Activated T-cell treated with anti-CD3 and anti-CD28 coated beads for 48 hours (primary cell): Measurements from ENCODE around the gene MRPL36.

Source experiments
- DNase-seq: peaks from one replicate; pipeline ENCODE4 v3.0.0-alpha.2; 2020; ENCODE audit warnings: low read depth

The MRPL36 gene

GRCh38 chr5:1764606-1764960 is 35.1 kb downstream of the MRPL36 start:
- no peak for DNase-seq

- no peak for DNase-seq
These were observed 35.6 kb downstream of the MRPL36 start for GRCh38 chr5:1763960-1764605.

GRCh38 chr5:1763548-1763911 is 36.1 kb downstream of the MRPL36 start:
- DNase-seq, result no peak

- DNase-seq, result no peak
These were observed 36.6 kb downstream of the MRPL36 start for GRCh38 chr5:1762883-1763547.

DNA sequence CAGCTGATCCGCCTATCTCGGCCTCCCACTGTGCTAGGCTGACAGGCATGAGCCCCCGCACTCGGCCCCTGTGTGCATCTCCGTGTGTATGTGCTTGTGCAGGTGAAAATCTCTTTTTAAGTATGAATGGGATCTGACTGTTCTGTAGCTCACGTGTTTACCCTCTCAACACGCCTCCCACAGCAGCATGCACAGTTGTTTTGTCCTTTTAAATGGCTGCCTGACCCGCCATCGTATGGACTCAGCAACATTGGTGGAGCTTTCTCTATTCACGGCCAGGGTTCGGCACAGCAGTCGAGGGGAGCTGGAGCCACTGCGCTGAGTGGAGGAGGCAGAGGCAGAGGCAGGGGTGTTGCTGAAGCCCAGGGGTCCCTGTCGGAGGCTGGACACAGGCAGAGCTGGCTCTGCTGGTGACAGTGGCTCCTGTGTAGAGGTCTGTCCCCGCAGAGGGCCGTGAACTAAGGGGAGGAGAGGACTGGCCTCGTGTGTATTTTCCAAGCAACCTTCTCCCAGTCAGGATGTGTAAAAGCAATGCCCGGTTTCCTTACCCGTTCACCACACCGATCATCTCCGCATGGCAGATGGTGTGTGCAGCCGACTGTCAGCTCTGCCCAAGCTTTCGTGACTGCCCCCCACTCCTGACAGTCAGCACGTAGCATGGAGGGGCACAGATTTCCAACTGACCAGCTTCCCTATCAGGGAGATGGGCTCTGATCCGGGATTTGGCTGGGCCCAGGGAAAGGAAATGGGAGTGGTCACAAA is 37.3 kb downstream of the MRPL36 start:
- DNase-seq, result no peak

DNA sequence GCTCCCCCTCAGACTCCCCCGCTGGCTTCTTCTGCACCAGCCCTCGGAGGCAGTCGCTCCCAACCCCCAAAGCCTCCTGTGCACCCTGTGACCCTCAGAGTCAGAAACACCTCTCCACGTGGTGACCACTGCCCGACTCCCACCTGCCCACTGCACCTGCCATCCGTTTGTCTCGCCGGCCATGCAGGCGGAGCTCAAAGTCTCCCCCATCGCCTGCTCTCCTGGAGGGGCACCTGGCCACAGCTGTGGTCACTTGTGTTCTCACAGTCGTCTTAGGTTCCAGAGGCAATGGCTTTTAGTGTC is 38.2 kb downstream of the MRPL36 start:
- no peak for DNase-seq

DNA sequence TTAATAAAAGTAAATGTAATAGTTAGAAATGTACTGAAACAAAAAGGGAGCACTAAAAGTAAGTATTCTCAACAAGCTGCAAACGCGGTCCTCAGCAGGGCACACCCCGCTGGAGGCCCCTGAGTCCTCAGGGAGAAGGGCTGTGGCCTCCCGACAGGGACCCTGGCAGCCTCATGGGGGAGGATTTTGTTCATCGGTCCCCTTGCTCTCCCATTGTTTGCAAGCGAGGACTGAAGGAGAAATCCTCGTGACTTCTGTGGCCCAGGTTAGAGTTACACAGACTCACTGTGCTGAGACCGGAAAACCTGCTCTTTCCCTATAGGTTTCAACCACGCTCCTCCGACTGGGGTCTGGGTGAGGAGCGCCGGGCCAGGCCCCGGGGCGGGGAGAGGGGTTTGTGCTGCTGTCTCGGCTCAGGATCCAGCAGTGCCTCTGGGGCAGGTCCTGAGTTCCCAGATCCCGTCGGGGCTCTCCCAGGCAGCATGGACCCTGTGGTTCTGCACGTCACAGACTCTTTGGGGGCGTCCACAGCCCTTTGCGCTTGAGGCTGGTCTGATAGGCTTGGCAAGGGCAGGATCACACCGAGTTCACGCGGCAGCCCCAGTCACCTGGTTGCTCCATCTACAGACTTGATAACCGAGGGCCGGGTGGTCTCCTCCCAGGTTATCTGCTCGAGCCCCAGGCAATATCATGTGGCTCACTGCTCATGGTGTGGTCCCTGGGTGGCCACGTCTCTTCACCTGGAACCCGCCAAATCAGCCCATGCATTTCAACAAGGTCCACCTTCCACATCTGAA is 38.8 kb downstream of the MRPL36 start:
- DNase-seq, result no peak

DNA sequence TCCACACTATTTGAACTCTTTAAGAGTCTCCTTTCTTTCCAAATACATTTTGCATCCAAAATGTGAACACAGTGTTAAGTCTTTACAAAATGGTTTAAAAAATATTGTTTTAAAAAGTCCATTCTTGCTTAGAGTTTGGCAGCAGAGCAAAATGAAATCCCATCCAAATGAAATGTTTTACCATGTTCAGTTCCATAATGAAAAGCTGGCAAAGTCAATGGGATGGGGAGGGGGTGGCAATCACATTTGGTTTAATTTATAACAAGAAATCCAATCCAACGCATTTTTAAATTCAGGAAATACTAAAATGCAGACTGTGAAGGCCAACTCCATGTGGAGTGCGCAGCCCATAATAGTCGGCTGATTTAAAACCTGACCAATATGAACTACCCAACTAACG is 39.4 kb downstream of the MRPL36 start:
- no peak for DNase-seq

DNA sequence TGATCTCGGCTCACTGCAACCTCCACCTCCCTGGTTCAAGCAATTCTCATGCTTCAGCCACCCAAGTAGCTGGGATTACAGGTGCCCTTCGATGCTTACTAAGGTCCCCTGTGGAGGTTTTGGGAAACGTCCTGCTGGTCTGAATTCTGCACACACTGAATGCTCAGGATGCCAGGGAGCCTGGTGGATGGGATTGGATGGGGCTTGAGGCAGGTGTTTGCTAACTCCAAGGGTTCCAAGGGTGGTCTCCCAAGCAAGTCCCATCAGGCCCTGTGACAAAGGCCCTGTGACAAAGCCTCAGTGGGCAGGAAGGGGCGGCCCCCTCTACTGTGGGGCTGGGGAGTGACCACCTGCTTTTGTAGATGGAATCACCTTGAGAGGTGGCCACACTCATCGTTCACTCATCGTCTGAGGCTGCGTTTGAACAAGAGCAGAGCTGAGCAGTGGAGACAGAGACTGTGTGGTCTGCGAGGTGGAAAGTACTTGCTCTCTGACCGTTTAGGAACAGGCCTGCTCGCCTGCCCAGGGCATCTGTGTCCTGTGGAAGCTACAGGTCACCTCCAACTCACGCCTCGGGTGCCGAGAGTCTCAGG is 40.2 kb downstream of the MRPL36 start:
- DNase-seq, result no peak

DNA sequence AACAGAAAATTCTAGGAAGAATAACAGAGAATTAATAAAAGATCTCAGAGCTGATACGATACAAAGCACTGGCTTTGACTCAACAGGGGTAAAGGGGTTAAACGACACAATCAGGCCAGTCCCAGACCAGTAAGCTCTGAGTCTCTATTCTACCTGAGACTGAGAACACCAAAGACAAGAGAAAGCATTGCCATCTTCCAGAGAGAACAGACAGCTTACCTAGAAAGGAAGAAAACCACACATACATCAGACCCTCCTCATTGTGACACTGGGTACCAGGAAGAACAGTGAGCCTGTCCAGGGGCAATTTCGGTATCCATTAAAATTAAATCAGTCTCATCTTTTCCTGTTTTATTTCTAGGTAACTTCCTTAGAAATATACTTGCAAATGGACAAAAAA is 41.1 kb downstream of the MRPL36 start:
- no peak for DNase-seq

GRCh38 chr5:1757511-1757910 is 42.1 kb downstream of the MRPL36 start:
- DNase-seq, result no peak

DNA sequence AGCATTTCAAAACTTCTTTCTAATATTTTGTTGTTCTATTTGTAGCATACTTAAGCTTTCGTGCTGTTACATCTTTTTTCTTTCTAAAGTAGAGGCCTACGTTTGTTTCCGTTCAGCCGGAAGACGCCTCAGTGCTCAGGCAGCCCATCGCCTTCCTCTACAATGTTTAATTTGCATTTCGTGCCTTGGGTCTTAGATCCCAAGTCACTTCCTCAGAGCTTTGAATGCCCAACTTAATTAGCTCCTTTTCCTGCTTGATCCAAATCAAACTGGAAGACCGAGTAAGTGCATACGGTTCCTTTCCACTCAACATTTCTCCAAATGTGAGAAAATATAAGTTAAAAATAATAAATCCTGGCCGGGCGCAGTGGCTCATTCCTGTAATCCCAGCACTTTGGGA is 43.2 kb downstream of the MRPL36 start:
- DNase-seq, result no peak

DNA sequence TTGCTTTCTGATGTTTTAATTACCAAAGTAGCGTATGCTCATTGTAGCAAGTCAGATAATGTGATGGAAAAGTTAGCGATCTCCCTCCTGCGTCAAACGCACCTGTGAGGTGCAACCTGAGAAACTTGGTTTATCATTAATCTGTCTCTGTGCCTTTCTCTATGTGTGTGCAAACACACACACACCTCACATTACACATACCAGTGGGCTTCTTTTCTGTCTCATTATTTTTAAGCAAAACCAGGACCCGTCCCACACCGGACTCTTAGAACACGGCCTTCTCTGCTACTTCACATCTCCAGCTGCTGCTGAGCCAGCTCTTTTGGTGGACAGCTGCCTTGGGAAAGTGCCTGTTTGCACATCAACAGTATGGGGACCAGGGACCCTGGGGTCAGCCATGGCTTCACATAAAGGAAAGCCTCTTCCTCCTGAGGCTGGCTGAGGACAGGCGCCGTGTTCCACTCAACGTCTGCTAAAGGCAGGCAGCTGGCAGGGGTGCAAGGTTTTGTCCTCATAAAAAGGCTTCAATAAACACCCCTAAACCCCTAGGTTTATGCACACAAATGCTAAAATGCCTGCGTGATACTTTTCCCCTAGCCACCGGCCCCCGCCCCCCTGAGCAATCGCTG is 44.2 kb downstream of the MRPL36 start:
- DNase-seq, result no peak

GRCh38 chr5:1754531-1755220 is 45.0 kb downstream of the MRPL36 start:
- DNase-seq, result no peak

DNA sequence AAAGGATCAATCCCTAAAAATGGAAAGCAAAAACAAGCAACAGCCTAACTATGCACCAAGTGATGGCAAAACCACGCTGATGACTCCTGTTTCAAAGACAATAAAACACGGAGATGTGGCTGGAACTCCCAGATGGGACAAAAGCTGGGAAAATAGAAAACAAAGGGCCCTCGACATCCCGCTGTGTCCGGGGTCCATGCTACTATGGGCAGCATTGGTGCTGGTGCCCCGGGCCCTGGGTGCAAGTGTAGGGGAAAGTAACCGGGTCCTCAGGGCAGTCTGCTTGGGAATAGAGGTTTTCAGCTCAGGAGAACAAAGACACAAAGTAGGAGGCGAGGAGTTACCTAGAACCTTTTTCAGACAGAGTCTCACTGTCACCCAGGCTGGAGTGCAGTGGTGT is 46.1 kb downstream of the MRPL36 start:
- no peak for DNase-seq

DNA sequence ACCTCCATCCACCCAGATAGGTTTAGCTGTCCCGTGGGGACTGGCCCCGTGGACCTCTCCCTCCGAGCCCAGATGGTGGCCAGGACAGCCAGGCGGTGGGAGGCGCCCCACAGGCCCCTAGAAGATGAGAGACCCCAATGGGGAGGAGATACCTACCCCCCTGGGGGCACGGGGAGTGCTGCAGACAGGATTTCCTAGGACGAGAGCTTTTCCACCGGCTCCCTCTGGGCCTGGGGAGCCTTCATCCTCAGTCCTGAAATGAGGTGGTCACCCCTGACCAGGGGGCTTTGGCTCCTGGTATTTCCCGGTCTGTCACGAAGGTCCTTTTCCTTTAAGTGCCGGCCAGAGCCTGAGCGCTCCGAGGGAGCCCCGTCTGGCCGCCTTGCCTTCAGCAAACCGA is 46.8 kb downstream of the MRPL36 start:
- DNase-seq, result no peak

DNA sequence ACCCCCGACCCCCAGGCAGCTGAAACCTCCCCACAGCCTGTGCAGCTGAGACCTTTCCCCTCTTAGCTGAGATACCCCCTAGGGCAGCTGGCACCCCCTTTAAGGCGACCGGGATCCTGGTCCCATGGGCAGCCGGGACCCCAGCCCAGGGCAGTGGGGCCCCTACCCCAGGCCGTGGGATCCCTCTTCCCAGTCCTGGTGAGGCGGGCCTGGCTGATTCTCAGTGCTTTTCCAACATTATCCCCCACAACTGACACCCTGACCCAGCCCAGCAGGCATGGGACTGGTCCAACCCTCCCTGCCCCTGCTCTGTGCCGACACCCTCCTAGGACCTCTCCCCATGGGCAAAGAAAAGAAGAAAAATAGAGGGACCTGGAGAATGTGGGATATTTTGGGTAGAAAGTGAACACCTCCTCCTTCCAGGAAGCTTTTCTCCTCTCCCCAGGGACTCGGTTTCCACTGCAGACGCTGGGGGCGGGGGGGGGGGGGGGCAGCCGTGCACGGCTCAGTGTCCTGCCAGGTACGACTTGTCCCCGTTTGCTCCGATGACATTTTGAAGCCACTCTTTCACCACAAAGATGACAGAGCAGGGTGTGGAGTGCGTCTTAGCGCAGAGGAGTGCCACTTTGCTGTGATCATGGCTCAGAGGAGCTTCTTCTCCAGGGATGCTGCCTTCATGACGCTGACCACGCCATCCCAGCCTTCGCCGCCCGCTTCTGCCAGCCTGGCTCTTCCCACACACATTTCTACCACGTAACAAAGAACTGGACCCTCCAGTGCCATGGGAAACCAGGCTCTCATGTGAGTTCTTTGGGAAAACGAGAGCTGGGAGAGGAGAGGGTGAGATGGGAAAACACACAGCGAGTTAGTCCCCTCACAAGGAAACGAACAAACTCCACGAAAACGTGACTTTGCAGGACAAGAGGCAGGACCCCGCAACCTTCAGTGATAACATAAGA is 47.5 kb downstream of the MRPL36 start:
- no peak for DNase-seq

- DNase-seq, result no peak
These were observed 48.4 kb downstream of the MRPL36 start for GRCh38 chr5:1751026-1751863.

DNA sequence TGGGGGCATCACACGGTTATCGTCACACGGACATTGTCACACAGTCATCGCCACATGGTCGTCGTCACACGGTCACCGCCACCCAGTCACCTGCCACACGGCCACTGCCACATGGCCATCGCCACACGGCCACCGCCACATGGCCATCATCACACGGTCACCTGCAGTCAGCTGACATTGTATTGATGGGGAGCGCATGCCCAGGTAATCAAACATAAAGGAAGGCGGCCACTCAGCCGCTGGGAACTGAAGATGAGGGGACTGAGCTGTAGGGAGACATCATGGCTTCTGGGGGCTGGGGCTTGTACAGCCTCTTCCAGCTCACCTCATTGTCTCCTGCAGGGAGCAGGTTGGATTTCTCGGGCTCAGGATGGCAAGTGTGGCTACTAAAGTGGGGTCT is 49.2 kb downstream of the MRPL36 start:
- no peak for DNase-seq
